Ovary (tissue), 3 donors: ENCODE measurements around the gene PLEKHM3.

ENCODE experiments used
- CTCF ChIP-seq, 3 donors: fragments of 450-650 bp in 2 of 3; fragments of 200-600 bp in 1 of 3; IDR thresholded peaks; one replicate each; pipeline versions ENCODE4 v1.5.1 to v1.8.0; 2016 to 2022; ENCODE audit warnings: antibody characterized with exemption in 3 of 3, mild to moderate bottlenecking in 1 of 3
- EP300 ChIP-seq: sonication (generic); formaldehyde crosslinking; IDR thresholded peaks from one replicate; pipeline ENCODE4 v1.6.1; 2017; ENCODE audit warnings: antibody characterized with exemption
- POLR2A ChIP-seq: fragments of 450-650 bp; IDR thresholded peaks from one replicate; pipeline ENCODE4 v1.6.1; 2017; ENCODE audit warnings: antibody characterized with exemption, mild to moderate bottlenecking, moderate library complexity
- donor health status: DM: no; HTN: no; CAD: no.

- TF ChIP-seq CTCF (IDR thresholded peaks at IDR 0.05) (no peak), POLR2A (no peak), EP300 (no peak)
Observed at GRCh38 chr2:207901829-207902228, 123.5 kb downstream of the PLEKHM3 start.
